Lung (tissue), 12 donors: ENCODE measurements around the gene KLK12. TPM values are rescaled to one million over a fixed set of nuclear protein-coding genes. Genes with fewer than 3 reads are reported as not detected.
"Not testable (repeated sequence)": the region's sequence is repeated elsewhere in the genome, so short reads cannot be mapped to it uniquely, and the experiment has no call there.

Experiments used
- ATAC-seq: fragments of 200-7000 bp; cut with Tn5 transposase; one replicate; pipeline ENCODE4 v1.9.1; 2020; ENCODE audit warnings: moderate number of reproducible peaks; ENCODE audit not compliant: insufficient read depth, low FRiP score
- DNase-seq, 3 donors: peaks; one replicate each; pipeline ENCODE4 v3.0.0-alpha.2; 2013 to 2017
- H3K27ac ChIP-seq, 2 donors: one replicate each; pipeline ENCODE4 v1.5.1; 2013; ENCODE audit warnings: mild to moderate bottlenecking in 2 of 2, moderate library complexity in 2 of 2, control low read depth in 1 of 2, inconsistent platforms in 1 of 2, low read depth in 1 of 2, low read length in 1 of 2
- H3K27me3 ChIP-seq, 3 donors: one replicate each; pipeline ENCODE4 v1.5.1; 2013; ENCODE audit warnings: low read length in 2 of 3; ENCODE audit not compliant: control insufficient read depth in 3 of 3, insufficient read depth in 3 of 3
- H3K36me3 ChIP-seq, 4 donors: one replicate each; pipeline ENCODE4 v1.5.1; 2013; ENCODE audit warnings: low read length in 4 of 4, mild to moderate bottlenecking in 1 of 4, moderate library complexity in 1 of 4; ENCODE audit not compliant: control insufficient read depth in 4 of 4, insufficient read depth in 4 of 4
- H3K4me1 ChIP-seq, 5 donors: one replicate each; pipeline ENCODE4 v1.5.1; 2013; ENCODE audit warnings: low read length in 5 of 5, mild to moderate bottlenecking in 2 of 5, moderate library complexity in 1 of 5; ENCODE audit not compliant: control insufficient read depth in 5 of 5, insufficient read depth in 5 of 5
- H3K4me3 ChIP-seq: one replicate; pipeline ENCODE4 v1.5.1; 2013; ENCODE audit warnings: mild to moderate bottlenecking, control low read depth, moderate library complexity
- H3K9ac ChIP-seq, 2 donors: one replicate each; pipeline ENCODE4 v1.5.1; 2013; ENCODE audit warnings: low read length in 2 of 2, control low read depth in 1 of 2; ENCODE audit not compliant: insufficient read depth in 1 of 2
- H3K9me3 ChIP-seq, 4 donors: one replicate each; pipeline ENCODE4 v1.5.1; 2013; ENCODE audit warnings: low read length in 3 of 4, mild to moderate bottlenecking in 1 of 4, moderate library complexity in 1 of 4; ENCODE audit not compliant: control insufficient read depth in 4 of 4, insufficient read depth in 3 of 4
- WGBS, 2 donors: extraction: QIAGEN DNeasy Blood & Tissue Kit; methylation state at CpG; one replicate each; pipeline ENCODE4 v1.1.7; 2013; 5-methylcytosine and 5-hydroxymethylcytosine counted together
- polyA plus RNA-seq, 2 donors: library from polyadenylated mRNA; stranded (reverse); fragments of 200-250 nt; gene quantifications; one replicate each; pipeline ENCODE4 v1.2.1, GENCODE V29; 2013
- total RNA-seq, 2 donors: library from RNA; depleted of rRNA in 1 of 2; stranded (reverse); fragments of >200 nt in 1 of 2; gene quantifications; one replicate each; pipeline ENCODE4 v1.2.1, GENCODE V29; 2014 to 2021
- TF ChIP-seq, protein P1 (sequence below): IDR thresholded peaks from 2 replicates; pipeline ENCODE4 v1.5.1; 2012; ENCODE audit warnings: mild to moderate bottlenecking; ENCODE audit errors: control extremely low read depth, extremely low read depth
- donor health status: control.
- donor health status: control.
- donor health status: Bipolar disorder and iron deficiency.
- donor health status: healthy.
- donor health status: DM: yes; HTN: yes; CAD: no.

KLK12 gene
- total and polyA plus RNA-seq, 4 donors, result 1.9 to 14.4 (median 8.4) TPM

DNA sequence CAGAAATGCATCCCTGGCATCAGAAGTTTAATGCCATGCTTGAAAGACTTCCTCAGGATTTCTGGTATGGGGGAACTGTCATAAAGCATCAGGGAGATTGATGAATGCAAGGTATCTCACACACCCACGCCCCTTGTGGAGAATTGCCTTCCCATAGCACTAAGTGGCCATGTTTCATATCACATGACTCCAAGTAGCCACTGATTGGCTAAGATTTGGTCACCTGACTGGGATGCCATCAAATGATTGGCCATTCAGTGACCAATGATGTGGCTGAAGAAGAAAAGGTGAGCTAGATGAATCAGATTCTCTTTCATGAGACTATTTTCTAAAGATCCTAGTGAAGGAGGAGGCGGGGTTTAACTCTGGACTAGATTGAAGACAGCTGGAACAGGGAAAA is 40.7 kb downstream of the KLK12 start:
- WGBS, 2 donors, result 76% methylated on average over 2 of the region's 2 CpGs
- Histone ChIP-seq H3K27me3 (peaks cover 0 to 5% (median 4%) of the 10 kb centered on the region in 3 donors), H3K9ac (no peak overlapping the region), H3K27ac (no peak overlapping the region), H3K36me3 (no peaks in the 10 kb centered on the region), H3K4me1 (no peaks in the 10 kb centered on the region), H3K4me3 (no peak overlapping the region), H3K9me3 (peaks cover 0 to 4% (median 0%) of the 10 kb centered on the region in 4 donors)
- DNase-seq (no peak), ATAC-seq (no peak)
- TF ChIP-seq, protein P1, sequence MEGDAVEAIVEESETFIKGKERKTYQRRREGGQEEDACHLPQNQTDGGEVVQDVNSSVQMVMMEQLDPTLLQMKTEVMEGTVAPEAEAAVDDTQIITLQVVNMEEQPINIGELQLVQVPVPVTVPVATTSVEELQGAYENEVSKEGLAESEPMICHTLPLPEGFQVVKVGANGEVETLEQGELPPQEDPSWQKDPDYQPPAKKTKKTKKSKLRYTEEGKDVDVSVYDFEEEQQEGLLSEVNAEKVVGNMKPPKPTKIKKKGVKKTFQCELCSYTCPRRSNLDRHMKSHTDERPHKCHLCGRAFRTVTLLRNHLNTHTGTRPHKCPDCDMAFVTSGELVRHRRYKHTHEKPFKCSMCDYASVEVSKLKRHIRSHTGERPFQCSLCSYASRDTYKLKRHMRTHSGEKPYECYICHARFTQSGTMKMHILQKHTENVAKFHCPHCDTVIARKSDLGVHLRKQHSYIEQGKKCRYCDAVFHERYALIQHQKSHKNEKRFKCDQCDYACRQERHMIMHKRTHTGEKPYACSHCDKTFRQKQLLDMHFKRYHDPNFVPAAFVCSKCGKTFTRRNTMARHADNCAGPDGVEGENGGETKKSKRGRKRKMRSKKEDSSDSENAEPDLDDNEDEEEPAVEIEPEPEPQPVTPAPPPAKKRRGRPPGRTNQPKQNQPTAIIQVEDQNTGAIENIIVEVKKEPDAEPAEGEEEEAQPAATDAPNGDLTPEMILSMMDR, result no peak

DNA sequence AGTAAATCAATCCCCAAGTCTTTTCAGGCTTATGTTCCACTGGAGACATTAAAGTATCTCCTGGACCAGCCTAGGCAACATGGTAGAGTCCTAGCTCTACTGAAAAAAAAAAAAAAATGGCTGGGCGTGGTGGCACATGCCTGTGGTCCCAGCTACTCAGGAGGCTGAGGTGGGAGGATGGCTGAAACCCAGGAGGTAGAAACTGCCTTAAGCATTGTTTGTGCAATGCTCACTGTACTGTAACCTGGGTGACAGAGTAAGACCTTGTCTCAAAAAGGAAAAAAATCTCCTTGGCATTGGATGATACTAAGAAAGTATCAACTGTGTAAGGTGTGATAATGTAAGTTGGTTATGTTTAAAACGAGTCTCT is 42.2 kb downstream of the KLK12 start:
- DNase-seq (no peak), ATAC-seq (no peak)
- TF ChIP-seq, protein P1, result no peak
- H3K4me3 ChIP-seq, result no peak overlapping the region
- H3K27ac ChIP-seq, result no peak overlapping the region
- H3K9me3 ChIP-seq, result peaks cover 0 to 4% (median 0%) of the 10 kb centered on the region in 4 donors
- WGBS, 2 donors, result 69 to 80% methylated on average over 2 of the region's 2 CpGs
- H3K9ac ChIP-seq, result no peak overlapping the region
- H3K36me3 ChIP-seq, result no peaks in the 10 kb centered on the region
- H3K4me1 ChIP-seq, result no peaks in the 10 kb centered on the region
- H3K27me3 ChIP-seq, result peaks cover 0 to 9% (median 4%) of the 10 kb centered on the region in 3 donors

DNA sequence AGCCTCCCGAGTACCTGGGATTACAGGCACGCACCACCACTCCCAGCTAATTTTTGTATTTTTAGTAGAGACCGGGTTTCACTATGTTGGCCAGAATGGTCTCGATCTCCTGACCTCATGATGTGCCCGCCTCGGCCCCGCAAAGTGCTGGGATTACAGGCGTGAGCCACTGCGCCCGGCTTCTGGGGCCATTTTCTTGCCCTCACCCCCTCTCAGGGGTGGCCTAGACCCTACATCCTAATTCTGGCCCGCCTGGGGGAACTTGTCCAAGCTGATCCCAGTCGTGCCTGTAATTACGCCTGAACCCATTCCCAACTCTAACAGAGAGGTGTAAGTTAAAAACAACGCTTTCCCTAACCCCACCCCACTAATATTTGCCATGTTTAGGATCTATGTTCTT is 50.4 kb downstream of the KLK12 start:
- WGBS, 2 donors, result 79 to 82% methylated on average over 14 of the region's 14 CpGs
- not testable (repeated sequence) for H3K9me3 ChIP-seq, H3K9ac ChIP-seq, H3K27ac ChIP-seq, H3K36me3 ChIP-seq, DNase-seq, ATAC-seq, H3K4me3 ChIP-seq, H3K4me1 ChIP-seq
- peaks cover 0 to 12% (median 0%) of the 10 kb centered on the region in 3 donors for H3K27me3 ChIP-seq

DNA sequence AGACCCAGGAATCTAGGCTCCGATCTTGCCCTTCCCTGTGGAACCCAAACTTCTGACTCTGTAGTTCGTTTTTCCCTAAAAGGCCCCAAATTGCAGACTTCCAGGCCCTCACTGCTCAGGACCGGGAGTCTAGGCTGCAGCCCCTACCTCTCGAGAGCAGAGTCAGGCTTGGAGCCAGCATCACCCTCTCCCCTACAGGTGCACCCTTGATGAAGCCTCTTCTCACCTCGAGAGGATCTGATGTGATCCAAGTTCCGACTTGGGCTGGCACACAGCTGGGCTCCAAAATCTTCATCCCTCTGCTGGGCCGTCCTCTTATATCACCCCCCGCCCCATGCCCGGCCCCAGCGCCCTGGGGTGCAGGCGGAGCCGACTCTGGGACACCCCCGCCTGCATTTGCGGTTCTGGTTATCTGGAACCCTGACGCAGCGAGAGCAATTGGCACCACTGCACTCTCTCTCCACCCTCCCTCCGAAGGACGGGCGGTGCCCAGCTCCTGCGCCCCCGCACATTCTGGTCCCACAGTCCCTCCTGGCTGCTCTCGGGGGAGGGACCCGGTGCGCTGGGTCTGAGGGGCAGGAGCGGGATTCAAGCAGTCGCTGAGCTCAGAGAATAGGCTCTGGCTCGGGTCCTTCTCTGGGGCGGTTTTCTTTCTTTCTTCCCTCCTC is 51.0 kb downstream of the KLK12 start, which contains the start of gene KLK7:
TSS of gene KLK7 (minus strand) at position 293 of the 668 bp plus-strand sequence. CDS start 1,518 bp downstream, outside the sequence.
- ATAC-seq (no peak), DNase-seq (no peak)
- Histone ChIP-seq H3K27me3 (peaks cover 0 to 12% (median 0%) of the 10 kb centered on the region in 3 donors), H3K27ac (no peak within 1 kb of the TSS), H3K9ac (no peak within 1 kb of the TSS), H3K36me3 (no peaks in the 10 kb centered on the region), H3K9me3 (peaks cover 0 to 4% (median 0%) of the 10 kb centered on the region in 4 donors), H3K4me1 (no peaks in the 10 kb centered on the region), H3K4me3 (no peak within 1 kb of the TSS)
- 17 to 21% methylated on average over 28 of the region's 28 CpGs for WGBS, 2 donors
- TF ChIP-seq, protein P1, result no peak
